GM12878 (cell line): Measurements from ENCODE around the gene LGMN.

Experiments used
- ATF2 ChIP-seq: IDR thresholded peaks from 2 replicates; pipeline ENCODE4 v1.6.1; 2012; ENCODE audit warnings: low read length, inconsistent platforms
- CTCF ChIP-seq, 3 experiments: IDR thresholded peaks in 2 of 3; conservative IDR thresholded peaks in 1 of 3; 2 replicates each; pipeline ENCODE4 v1.5.1; 2011; ENCODE audit warnings: low read depth in 3 of 3, low read length in 3 of 3, mild to moderate bottlenecking in 3 of 3, control low read depth in 2 of 3, moderate library complexity in 2 of 3, inconsistent platforms in 1 of 3, mixed read lengths in 1 of 3; ENCODE audit not compliant: control insufficient read depth in 2 of 3, insufficient read depth in 1 of 3; ENCODE audit errors: extremely low read depth in 1 of 3
- EP300 ChIP-seq, 2 experiments: fragments of 150-350 bp in 1 of 2; IDR thresholded peaks; 2 replicates each; pipeline ENCODE4 v1.6.1; 2011 to 2012; ENCODE audit warnings: low read depth in 2 of 2, low read length in 2 of 2, borderline replicate concordance in 1 of 2, improper control_type of control experiment in 1 of 2, inconsistent platforms in 1 of 2; ENCODE audit not compliant: control insufficient read depth in 1 of 2
- GABPA ChIP-seq: IDR thresholded peaks from 2 replicates; pipeline ENCODE4 v1.6.1; 2014; ENCODE audit warnings: antibody characterized with exemption, low read depth, mild to moderate bottlenecking, inconsistent platforms
- HDGF ChIP-seq: fragments of 450-650 bp; IDR thresholded peaks from 2 replicates; pipeline ENCODE4 v1.6.1; 2016; ENCODE audit warnings: antibody characterized with exemption
- SPI1 ChIP-seq: IDR thresholded peaks from 2 replicates; pipeline ENCODE4 v1.6.1; 2011; ENCODE audit warnings: low read depth, mild to moderate bottlenecking, low read length, moderate library complexity, borderline replicate concordance; ENCODE audit not compliant: insufficient read depth
- ZNF207 ChIP-seq: fragments of 450-650 bp; IDR thresholded peaks from 2 replicates; pipeline ENCODE4 v1.6.1; 2014; ENCODE audit warnings: antibody characterized with exemption, mild to moderate bottlenecking, borderline replicate concordance
- ZNF24 ChIP-seq: fragments of 450-650 bp; IDR thresholded peaks from 2 replicates; pipeline ENCODE4 v1.6.1; 2017; ENCODE audit warnings: antibody characterized with exemption, mild to moderate bottlenecking
- TF ChIP-seq, protein P1 (sequence below): IDR thresholded peaks from 2 replicates; pipeline ENCODE4 v1.6.1; 2011; ENCODE audit warnings: borderline replicate concordance, low read depth, mild to moderate bottlenecking, moderate library complexity, mixed read lengths, low read length; ENCODE audit not compliant: insufficient read depth; ENCODE audit errors: extremely low read length
- TF ChIP-seq, protein P2 (sequence below): IDR thresholded peaks from 2 replicates; pipeline ENCODE4 v1.6.1; 2011; ENCODE audit warnings: low read depth, low read length, improper control_type of control experiment, borderline replicate concordance
- TF ChIP-seq, protein P3 (sequence below): IDR thresholded peaks from 2 replicates; pipeline ENCODE4 v1.6.1; 2012; ENCODE audit warnings: mild to moderate bottlenecking, low read depth, low read length
- TF ChIP-seq, protein P4 (sequence below): IDR thresholded peaks from 2 replicates; pipeline ENCODE4 v1.6.1; 2011; ENCODE audit warnings: mild to moderate bottlenecking, low read depth, low read length, moderate library complexity; ENCODE audit not compliant: insufficient replicate concordance
- TF ChIP-seq, protein P5 (sequence below): fragments of 450-650 bp; IDR thresholded peaks from 2 replicates; pipeline ENCODE4 v1.6.1; 2017; ENCODE audit warnings: mild to moderate bottlenecking, low read depth, inconsistent platforms; ENCODE audit not compliant: poor library complexity, severe bottlenecking
- TF ChIP-seq, protein P6 (sequence below): fragments of 450-650 bp; IDR thresholded peaks from 2 replicates; pipeline ENCODE4 v1.6.1; 2018; ENCODE audit warnings: mild to moderate bottlenecking, low read depth, moderate library complexity; ENCODE audit not compliant: partially characterized antibody

DNA sequence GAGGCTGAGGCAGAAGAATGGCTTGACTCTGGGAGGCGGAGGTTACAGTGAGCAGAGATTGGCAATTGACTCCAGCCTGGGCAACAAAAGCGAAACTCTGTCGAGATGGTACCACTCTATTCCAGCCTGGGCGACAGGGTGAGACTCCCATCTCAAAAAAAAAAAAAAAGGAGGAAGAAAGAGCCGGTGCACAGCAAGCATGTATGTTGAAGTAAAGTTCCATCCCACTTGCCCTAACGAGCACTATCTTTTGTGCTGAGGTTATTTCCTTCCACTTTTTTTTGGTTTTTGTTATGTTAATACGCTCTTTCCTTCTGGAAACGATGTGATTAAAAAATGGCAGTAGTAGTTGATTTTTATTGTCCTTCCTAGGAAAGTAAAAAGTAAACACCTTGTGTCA lies 26.1 kb upstream of the LGMN start:
- TF ChIP-seq GABPA (no peak), ZNF24 (no peak), ATF2 (no peak), ZNF207 (no peak), SPI1 (no peak), CTCF (IDR thresholded peaks at IDR 0.05 in 2 of 3, conservative IDR thresholded peaks at IDR 0.05 in 1 of 3; ENCODE audit: control insufficient read depth in 2 of 3, extremely low read depth in 1 of 3, insufficient read depth in 1 of 3, low read depth in 3 of 3, low read length in 3 of 3) (no peak), HDGF (no peak), EP300 (IDR thresholded peaks at IDR 0.05; ENCODE audit: borderline replicate concordance in 1 of 2, control insufficient read depth in 1 of 2, low read depth in 2 of 2, low read length in 2 of 2) (no peak)
- TF ChIP-seq, protein P1, sequence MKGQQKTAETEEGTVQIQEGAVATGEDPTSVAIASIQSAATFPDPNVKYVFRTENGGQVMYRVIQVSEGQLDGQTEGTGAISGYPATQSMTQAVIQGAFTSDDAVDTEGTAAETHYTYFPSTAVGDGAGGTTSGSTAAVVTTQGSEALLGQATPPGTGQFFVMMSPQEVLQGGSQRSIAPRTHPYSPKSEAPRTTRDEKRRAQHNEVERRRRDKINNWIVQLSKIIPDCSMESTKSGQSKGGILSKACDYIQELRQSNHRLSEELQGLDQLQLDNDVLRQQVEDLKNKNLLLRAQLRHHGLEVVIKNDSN = no peak
- TF ChIP-seq, protein P2, sequence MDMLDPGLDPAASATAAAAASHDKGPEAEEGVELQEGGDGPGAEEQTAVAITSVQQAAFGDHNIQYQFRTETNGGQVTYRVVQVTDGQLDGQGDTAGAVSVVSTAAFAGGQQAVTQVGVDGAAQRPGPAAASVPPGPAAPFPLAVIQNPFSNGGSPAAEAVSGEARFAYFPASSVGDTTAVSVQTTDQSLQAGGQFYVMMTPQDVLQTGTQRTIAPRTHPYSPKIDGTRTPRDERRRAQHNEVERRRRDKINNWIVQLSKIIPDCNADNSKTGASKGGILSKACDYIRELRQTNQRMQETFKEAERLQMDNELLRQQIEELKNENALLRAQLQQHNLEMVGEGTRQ = no peak
- TF ChIP-seq, protein P3, sequence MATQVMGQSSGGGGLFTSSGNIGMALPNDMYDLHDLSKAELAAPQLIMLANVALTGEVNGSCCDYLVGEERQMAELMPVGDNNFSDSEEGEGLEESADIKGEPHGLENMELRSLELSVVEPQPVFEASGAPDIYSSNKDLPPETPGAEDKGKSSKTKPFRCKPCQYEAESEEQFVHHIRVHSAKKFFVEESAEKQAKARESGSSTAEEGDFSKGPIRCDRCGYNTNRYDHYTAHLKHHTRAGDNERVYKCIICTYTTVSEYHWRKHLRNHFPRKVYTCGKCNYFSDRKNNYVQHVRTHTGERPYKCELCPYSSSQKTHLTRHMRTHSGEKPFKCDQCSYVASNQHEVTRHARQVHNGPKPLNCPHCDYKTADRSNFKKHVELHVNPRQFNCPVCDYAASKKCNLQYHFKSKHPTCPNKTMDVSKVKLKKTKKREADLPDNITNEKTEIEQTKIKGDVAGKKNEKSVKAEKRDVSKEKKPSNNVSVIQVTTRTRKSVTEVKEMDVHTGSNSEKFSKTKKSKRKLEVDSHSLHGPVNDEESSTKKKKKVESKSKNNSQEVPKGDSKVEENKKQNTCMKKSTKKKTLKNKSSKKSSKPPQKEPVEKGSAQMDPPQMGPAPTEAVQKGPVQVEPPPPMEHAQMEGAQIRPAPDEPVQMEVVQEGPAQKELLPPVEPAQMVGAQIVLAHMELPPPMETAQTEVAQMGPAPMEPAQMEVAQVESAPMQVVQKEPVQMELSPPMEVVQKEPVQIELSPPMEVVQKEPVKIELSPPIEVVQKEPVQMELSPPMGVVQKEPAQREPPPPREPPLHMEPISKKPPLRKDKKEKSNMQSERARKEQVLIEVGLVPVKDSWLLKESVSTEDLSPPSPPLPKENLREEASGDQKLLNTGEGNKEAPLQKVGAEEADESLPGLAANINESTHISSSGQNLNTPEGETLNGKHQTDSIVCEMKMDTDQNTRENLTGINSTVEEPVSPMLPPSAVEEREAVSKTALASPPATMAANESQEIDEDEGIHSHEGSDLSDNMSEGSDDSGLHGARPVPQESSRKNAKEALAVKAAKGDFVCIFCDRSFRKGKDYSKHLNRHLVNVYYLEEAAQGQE = no peak
- TF ChIP-seq, protein P4, sequence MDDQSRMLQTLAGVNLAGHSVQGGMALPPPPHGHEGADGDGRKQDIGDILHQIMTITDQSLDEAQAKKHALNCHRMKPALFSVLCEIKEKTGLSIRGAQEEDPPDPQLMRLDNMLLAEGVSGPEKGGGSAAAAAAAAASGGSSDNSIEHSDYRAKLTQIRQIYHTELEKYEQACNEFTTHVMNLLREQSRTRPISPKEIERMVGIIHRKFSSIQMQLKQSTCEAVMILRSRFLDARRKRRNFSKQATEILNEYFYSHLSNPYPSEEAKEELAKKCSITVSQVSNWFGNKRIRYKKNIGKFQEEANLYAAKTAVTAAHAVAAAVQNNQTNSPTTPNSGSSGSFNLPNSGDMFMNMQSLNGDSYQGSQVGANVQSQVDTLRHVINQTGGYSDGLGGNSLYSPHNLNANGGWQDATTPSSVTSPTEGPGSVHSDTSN = no peak
- TF ChIP-seq, protein P5, sequence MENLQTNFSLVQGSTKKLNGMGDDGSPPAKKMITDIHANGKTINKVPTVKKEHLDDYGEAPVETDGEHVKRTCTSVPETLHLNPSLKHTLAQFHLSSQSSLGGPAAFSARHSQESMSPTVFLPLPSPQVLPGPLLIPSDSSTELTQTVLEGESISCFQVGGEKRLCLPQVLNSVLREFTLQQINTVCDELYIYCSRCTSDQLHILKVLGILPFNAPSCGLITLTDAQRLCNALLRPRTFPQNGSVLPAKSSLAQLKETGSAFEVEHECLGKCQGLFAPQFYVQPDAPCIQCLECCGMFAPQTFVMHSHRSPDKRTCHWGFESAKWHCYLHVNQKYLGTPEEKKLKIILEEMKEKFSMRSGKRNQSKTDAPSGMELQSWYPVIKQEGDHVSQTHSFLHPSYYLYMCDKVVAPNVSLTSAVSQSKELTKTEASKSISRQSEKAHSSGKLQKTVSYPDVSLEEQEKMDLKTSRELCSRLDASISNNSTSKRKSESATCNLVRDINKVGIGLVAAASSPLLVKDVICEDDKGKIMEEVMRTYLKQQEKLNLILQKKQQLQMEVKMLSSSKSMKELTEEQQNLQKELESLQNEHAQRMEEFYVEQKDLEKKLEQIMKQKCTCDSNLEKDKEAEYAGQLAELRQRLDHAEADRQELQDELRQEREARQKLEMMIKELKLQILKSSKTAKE = no peak
- TF ChIP-seq, protein P6, sequence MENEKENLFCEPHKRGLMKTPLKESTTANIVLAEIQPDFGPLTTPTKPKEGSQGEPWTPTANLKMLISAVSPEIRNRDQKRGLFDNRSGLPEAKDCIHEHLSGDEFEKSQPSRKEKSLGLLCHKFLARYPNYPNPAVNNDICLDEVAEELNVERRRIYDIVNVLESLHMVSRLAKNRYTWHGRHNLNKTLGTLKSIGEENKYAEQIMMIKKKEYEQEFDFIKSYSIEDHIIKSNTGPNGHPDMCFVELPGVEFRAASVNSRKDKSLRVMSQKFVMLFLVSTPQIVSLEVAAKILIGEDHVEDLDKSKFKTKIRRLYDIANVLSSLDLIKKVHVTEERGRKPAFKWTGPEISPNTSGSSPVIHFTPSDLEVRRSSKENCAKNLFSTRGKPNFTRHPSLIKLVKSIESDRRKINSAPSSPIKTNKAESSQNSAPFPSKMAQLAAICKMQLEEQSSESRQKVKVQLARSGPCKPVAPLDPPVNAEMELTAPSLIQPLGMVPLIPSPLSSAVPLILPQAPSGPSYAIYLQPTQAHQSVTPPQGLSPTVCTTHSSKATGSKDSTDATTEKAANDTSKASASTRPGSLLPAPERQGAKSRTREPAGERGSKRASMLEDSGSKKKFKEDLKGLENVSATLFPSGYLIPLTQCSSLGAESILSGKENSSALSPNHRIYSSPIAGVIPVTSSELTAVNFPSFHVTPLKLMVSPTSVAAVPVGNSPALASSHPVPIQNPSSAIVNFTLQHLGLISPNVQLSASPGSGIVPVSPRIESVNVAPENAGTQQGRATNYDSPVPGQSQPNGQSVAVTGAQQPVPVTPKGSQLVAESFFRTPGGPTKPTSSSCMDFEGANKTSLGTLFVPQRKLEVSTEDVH = no peak
